Jurkat, Clone E6-1 (cell line): ENCODE measurements around the gene CD96. TPM values are rescaled to one million over a fixed set of nuclear protein-coding genes. Genes with fewer than 3 reads are reported as not detected.
"Not testable (repeated sequence)": the region's sequence is repeated elsewhere in the genome, so short reads cannot be mapped to it uniquely, and the experiment has no call there.

Source experiments
- DNase-seq: peaks from one replicate; pipeline ENCODE4 v3.0.0-alpha.2; 2011; ENCODE audit warnings: low read depth, low spot score
- H3K4me3 ChIP-seq: 2 replicates; pipeline ENCODE4 v1.5.1; 2011; ENCODE audit warnings: mild to moderate bottlenecking, low read length, control low read depth, moderate library complexity
- polyA plus RNA-seq: library from polyadenylated mRNA; unstranded; fragments of >200 nt; gene quantifications from one replicate; pipeline ENCODE4 v1.2.1, GENCODE V29; 2012; ENCODE audit warnings: missing spikeins; ENCODE audit not compliant: insufficient read length, insufficient read depth

Gene CD96
- polyA plus RNA-seq = 24.1 TPM

GRCh38 chr3:111541911-111542483 lies at the start of gene CD96:
CD96 (plus strand) TSS chr3:111542197; CDS start chr3:111542249, 52 bp downstream.
- peak; percentile 88 for DNase-seq
- H3K4me3 ChIP-seq = peak within 1 kb of the TSS; percentile 67

- no peak for DNase-seq
- no peak overlapping the region for H3K4me3 ChIP-seq
Measured at GRCh38 chr3:111493276-111493675, 48.7 kb upstream of the CD96 start.

- H3K4me3 ChIP-seq = no peak overlapping the region
- DNase-seq = no peak
Measured at GRCh38 chr3:111496894-111497559, 45.0 kb upstream of the CD96 start.

GRCh38 chr3:111498022-111498421 lies 44.0 kb upstream of the CD96 start:
- DNase-seq = no peak

GRCh38 chr3:111506435-111506834 lies 35.6 kb upstream of the CD96 start:
- H3K4me3 ChIP-seq = no peak overlapping the region
- DNase-seq = no peak

More at GRCh38 chr3:111498022-111498421, 44.0 kb upstream of the CD96 start:
- no peak overlapping the region for H3K4me3 ChIP-seq

GRCh38 chr3:111509308-111509707 lies 32.7 kb upstream of the CD96 start:
- no peak overlapping the region for H3K4me3 ChIP-seq
- no peak for DNase-seq

- H3K4me3 ChIP-seq = no peak overlapping the region
- DNase-seq = no peak
Measured at GRCh38 chr3:111517801-111518200, 24.2 kb upstream of the CD96 start.

- H3K4me3 ChIP-seq = no peak overlapping the region
- no peak for DNase-seq
Measured at GRCh38 chr3:111519178-111519855, 22.7 kb upstream of the CD96 start.

GRCh38 chr3:111521891-111522290 lies 20.1 kb upstream of the CD96 start:
- H3K4me3 ChIP-seq = no peak overlapping the region
- DNase-seq = no peak

- not testable (repeated sequence) for DNase-seq, H3K4me3 ChIP-seq
Measured at GRCh38 chr3:111524486-111524885, 17.5 kb upstream of the CD96 start.

- no peak overlapping the region for H3K4me3 ChIP-seq
- no peak for DNase-seq
Measured at GRCh38 chr3:111531446-111531845, 10.6 kb upstream of the CD96 start.

GRCh38 chr3:111534701-111535100 lies 7.3 kb upstream of the CD96 start:
- no peak for DNase-seq
- no peak overlapping the region for H3K4me3 ChIP-seq

- no peak overlapping the region for H3K4me3 ChIP-seq
- no peak for DNase-seq
Measured at GRCh38 chr3:111538111-111538510, 3.9 kb upstream of the CD96 start.

GRCh38 chr3:111538681-111539083 lies 3.3 kb upstream of the CD96 start:
- no peak for DNase-seq

GRCh38 chr3:111539351-111540331 lies 2.4 kb upstream of the CD96 start:
- peak overlapping the region; percentile 43 for H3K4me3 ChIP-seq
- peak; percentile 62 for DNase-seq

More at GRCh38 chr3:111538681-111539083, 3.3 kb upstream of the CD96 start:
- H3K4me3 ChIP-seq = no peak overlapping the region

- peak overlapping the region; percentile 67 for H3K4me3 ChIP-seq
- no peak for DNase-seq
Measured at GRCh38 chr3:111541391-111541790, 606 bp upstream of the CD96 start.

- H3K4me3 ChIP-seq = peak overlapping the region; percentile 67
- no peak for DNase-seq
Measured at GRCh38 chr3:111542611-111543300, 759 bp downstream of the CD96 start.

GRCh38 chr3:111545349-111545748 lies 3.4 kb downstream of the CD96 start:
- no peak overlapping the region for H3K4me3 ChIP-seq
- no peak for DNase-seq

- peak overlapping the region; percentile 32 for H3K4me3 ChIP-seq
- DNase-seq = peak; percentile 92
Measured at GRCh38 chr3:111547631-111548030, 5.6 kb downstream of the CD96 start.
